ENCODE measurements around the gene GRAMD1A.

GRCh38 chr19:34964598-34964997, 35.5 kb upstream of the GRAMD1A start:
- TF ChIP-seq CTCF (conservative IDR thresholded peaks at IDR 0.05) (no peak), ZFX (IDR thresholded peaks at IDR 0.05) (no peak)
